GM23248 (cell line): ENCODE results near the gene GPD2.

Source experiments
- EZH2 ChIP-seq: fragments of 200-600 bp; sonication (generic); IDR thresholded peaks from 2 replicates; pipeline ENCODE4 v1.6.1; 2018; ENCODE audit warnings: antibody characterized with exemption, mild to moderate bottlenecking; ENCODE audit not compliant: insufficient read depth, poor library complexity, severe bottlenecking
- EZH2phosphoT487 ChIP-seq: fragments of 200-600 bp; sonication (generic); IDR thresholded peaks from 2 replicates; pipeline ENCODE4 v1.6.1; 2018; ENCODE audit warnings: antibody characterized with exemption, moderate library complexity, mild to moderate bottlenecking, low read depth; ENCODE audit not compliant: insufficient read depth

DNA sequence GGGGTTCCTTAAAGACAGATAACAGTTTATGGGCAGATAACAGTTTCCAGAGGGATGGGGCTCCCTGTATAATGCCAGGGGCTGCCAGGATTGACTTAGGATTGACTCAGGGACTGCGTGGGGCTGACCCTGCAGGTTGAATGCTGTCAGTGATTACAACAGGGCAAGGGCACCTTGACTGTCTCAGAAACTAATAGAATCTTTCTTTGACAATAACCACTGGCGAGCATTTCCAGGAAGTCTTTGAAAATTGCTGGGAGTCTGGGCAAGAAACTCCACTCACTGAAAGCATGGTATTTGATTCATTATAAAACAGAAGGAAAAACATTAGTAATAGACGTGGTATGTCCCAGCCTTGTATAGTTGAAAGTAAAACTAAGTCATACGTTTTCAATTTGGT is 101.0 kb downstream of the GPD2 start:
- TF ChIP-seq EZH2phosphoT487 (no peak), EZH2 (no peak)
